Measurements from ENCODE around the gene FNDC8. TPM values are rescaled to one million over a fixed set of nuclear protein-coding genes. Genes with fewer than 3 reads are reported as not detected.

Gene FNDC8
- total RNA-seq, 3 donors from 2014 or later (not counting 1 experiment from before 2014, with no cell fraction given): not detected

- Histone ChIP-seq H3K36me3 (ENCODE audit: control insufficient read depth, insufficient read depth, low read length) (no peaks in the 10 kb centered on the region), H3K27me3 (ENCODE audit: control insufficient read depth, insufficient read depth, low read length) (no peaks in the 10 kb centered on the region), H3K27ac (ENCODE audit: low read length) (no peak overlapping the region), H3K9me3 (ENCODE audit: control insufficient read depth, insufficient read depth, low read length) (no peaks in the 10 kb centered on the region), H3K4me1 (ENCODE audit: control insufficient read depth, insufficient read depth, low read length) (peaks cover 29% of the 10 kb centered on the region), H3K4me3 (ENCODE audit: low read length) (no peak overlapping the region)
- H3K27me3 Mint-ChIP-seq (ENCODE audit: low read depth in 2 of 2): no peaks in the 10 kb centered on the region
- ATAC-seq (peak in 1 of 3 donors; percentile 34), DNase-seq (peak in 1 of 2 donors; percentile 59)
- H3K9me3 Mint-ChIP-seq: no peaks in the 10 kb centered on the region
- intact Hi-C loops (cut with micrococcal nuclease): loop anchor here (1.0 to 2.0 kb wide), 2 partner anchors 29 to 120 kb away; no protein-coding TSS in a partner anchor
- H3K4me1 Mint-ChIP-seq: peaks cover 41 to 43% of the 10 kb centered on the region in 2 donors
- no peaks in the 10 kb centered on the region for H3K36me3 Mint-ChIP-seq
- no peak for TF ChIP-seq CTCF (IDR thresholded peaks at IDR 0.05)
- peak overlapping the region; percentile 83 to 94 for H3K27ac Mint-ChIP-seq
- H3K4me3 Mint-ChIP-seq: peak overlapping the region; percentile 79
Measured at GRCh38 chr17:35117984-35118383, 3.4 kb upstream of the FNDC8 start.

- Mint-ChIP-seq H3K4me1 (peaks cover 32 to 40% of the 10 kb centered on the region in 2 donors), H3K4me3 (peak within 1 kb of the TSS; percentile 94), H3K27me3 (ENCODE audit: low read depth in 2 of 2) (no peaks in the 10 kb centered on the region), H3K27ac (peak within 1 kb of the TSS; percentile 83 to 94), H3K36me3 (no peaks in the 10 kb centered on the region), H3K9me3 (no peaks in the 10 kb centered on the region)
- intact Hi-C loops (cut with micrococcal nuclease): loop anchor here (1.0 to 2.0 kb wide), 4 partner anchors 31 to 699 kb away; partner anchors contain the start of gene RFFL
- Histone ChIP-seq H3K9me3 (ENCODE audit: control insufficient read depth, insufficient read depth, low read length) (no peaks in the 10 kb centered on the region), H3K4me3 (ENCODE audit: low read length) (peak within 1 kb of the TSS; percentile 95), H3K36me3 (ENCODE audit: control insufficient read depth, insufficient read depth, low read length) (no peaks in the 10 kb centered on the region), H3K27me3 (ENCODE audit: control insufficient read depth, insufficient read depth, low read length) (no peaks in the 10 kb centered on the region), H3K27ac (ENCODE audit: low read length) (peak within 1 kb of the TSS; percentile 82), H3K4me1 (ENCODE audit: control insufficient read depth, insufficient read depth, low read length) (peaks cover 29% of the 10 kb centered on the region)
- ATAC-seq (peak; percentile 93 to 97 (median 95)), DNase-seq (peak; percentile 84 to 92)
- TF ChIP-seq CTCF (IDR thresholded peaks at IDR 0.05): peak; percentile 91
- WGBS (ENCODE audit: insufficient coverage): under 1% methylated on average over 63 of the region's 72 CpGs
Measured at GRCh38 chr17:35119370-35120165, 1.8 kb upstream of the FNDC8 start, which contains the start of gene RAD51D. Gene RAD51D, minus strand, starts transcription at chr17:35119860. Its CDS starts 247 bp downstream, at chr17:35119613.

- DNase-seq: no peak
- intact Hi-C loops (cut with micrococcal nuclease): no loop called here
- Histone ChIP-seq H3K4me3 (ENCODE audit: low read length) (no peak overlapping the region), H3K27ac (ENCODE audit: low read length) (no peak overlapping the region), H3K27me3 (ENCODE audit: control insufficient read depth, insufficient read depth, low read length) (no peaks in the 10 kb centered on the region), H3K9me3 (ENCODE audit: control insufficient read depth, insufficient read depth, low read length) (no peaks in the 10 kb centered on the region), H3K36me3 (ENCODE audit: control insufficient read depth, insufficient read depth, low read length) (peaks cover 22% of the 10 kb centered on the region), H3K4me1 (ENCODE audit: control insufficient read depth, insufficient read depth, low read length) (no peaks in the 10 kb centered on the region)
- Mint-ChIP-seq H3K27ac (no peak overlapping the region), H3K36me3 (no peaks in the 10 kb centered on the region), H3K9me3 (no peaks in the 10 kb centered on the region), H3K4me3 (no peak overlapping the region), H3K27me3 (ENCODE audit: low read depth in 2 of 2) (no peaks in the 10 kb centered on the region), H3K4me1 (no peaks in the 10 kb centered on the region)
- WGBS (ENCODE audit: insufficient coverage): 96% methylated on average over 11 of the region's 11 CpGs
- no peak for TF ChIP-seq CTCF (IDR thresholded peaks at IDR 0.05)
- no peak for ATAC-seq
Measured at GRCh38 chr17:35127751-35128514, 6.5 kb downstream of the FNDC8 start.
